HepG2 (cell line): Measurements from ENCODE around the gene PDGFRB. TPM values are rescaled to one million over a fixed set of nuclear protein-coding genes. Genes with fewer than 3 reads are reported as not detected.

Experiments used
- ATAC-seq: fragments of 200-7000 bp; cut with Tn5 transposase; 3 replicates; pipeline ENCODE4 v1.9.1; 2020; ENCODE audit warnings: mild to moderate bottlenecking, moderate library complexity
- BruUV-seq: library from RNA; stranded (reverse); fragments of 400-500 nt; replicated peaks from 2 replicates; lab custom pipeline; 2021; lab: Mats Ljungman, UMichigan
- CTCF ChIA-PET: fragments of 300-600 bp; formaldehyde crosslinking; extraction: SDS; loops from one replicate; lab custom pipeline; 2021; ENCODE audit warnings: low total read pairs, inconsistent platforms, low intra/inter-chr PET ratio; lab: Yijun Ruan, JAX
- POLR2A ChIA-PET: fragments of 350-600 bp; sonication (Branson Sonifier 250); formaldehyde crosslinking; loops from one replicate; lab custom pipeline; 2020; ENCODE audit warnings: antibody characterized with exemption, inconsistent platforms; lab: Yijun Ruan, JAX
- DNase-seq: peaks from one replicate; pipeline ENCODE4 v3.0.0-alpha.2; 2015; ENCODE audit warnings: low spot score
- FAIRE-seq: peaks from 3 replicates; lab custom pipeline; 2011; peaks lifted over from hg19 to GRCh38; lab: Jason Lieb, UNC
- H2AFZ ChIP-seq: one replicate; pipeline ENCODE4 v1.6.1; 2011; ENCODE audit warnings: low read length, inconsistent platforms
- H3K27ac ChIP-seq: fragments of 300-600 bp; 3 replicates; pipeline ENCODE4 v1.8.0; 2011; ENCODE audit warnings: mixed run types, mild to moderate bottlenecking, mixed read lengths, low read length, inconsistent platforms; ENCODE audit not compliant: insufficient read depth; ENCODE audit errors: extremely low read length
- H3K27me3 ChIP-seq, 2 experiments: fragments of 200-600 bp in 1 of 2; 2 replicates in 1 of 2; 3 replicates in 1 of 2; pipeline versions ENCODE4 v1.6.0 to v1.8.0; 2011; ENCODE audit warnings: low read length in 2 of 2, mild to moderate bottlenecking in 2 of 2, moderate library complexity in 2 of 2, inconsistent platforms in 1 of 2; ENCODE audit not compliant: insufficient read depth in 2 of 2, control insufficient read depth in 1 of 2
- H3K36me3 ChIP-seq, 2 experiments: fragments of 200-600 bp in 1 of 2; replicated peaks in 1 of 2; 2 replicates in 1 of 2; 3 replicates in 1 of 2; pipeline versions ENCODE4 v1.5.1 to v1.8.0; 2011; ENCODE audit warnings: low read length in 2 of 2, inconsistent platforms in 1 of 2; ENCODE audit not compliant: insufficient read depth in 2 of 2, control insufficient read depth in 1 of 2
- H3K4me1 ChIP-seq: 2 replicates; pipeline ENCODE4 v1.5.1; 2012; ENCODE audit warnings: low read length, inconsistent platforms; ENCODE audit not compliant: insufficient read depth
- H3K4me2 ChIP-seq: 2 replicates; pipeline ENCODE4 v1.6.0; 2011; ENCODE audit warnings: low read depth, low read length, inconsistent platforms
- H3K4me3 ChIP-seq, 3 experiments: fragments of 200-600 bp in 1 of 3; sonication (generic), shearing (Covaris generic) in 1 of 3; replicated peaks in 1 of 3; 2 replicates each; pipeline ENCODE4 v1.5.1; 2011 to 2016; ENCODE audit warnings: low read length in 3 of 3, inconsistent platforms in 2 of 3, low read depth in 2 of 3, mild to moderate bottlenecking in 2 of 3, control low read depth in 1 of 3, mixed read lengths in 1 of 3; ENCODE audit not compliant: insufficient read depth in 1 of 3
- H3K79me2 ChIP-seq: one replicate; pipeline ENCODE4 v1.6.1; 2011; ENCODE audit warnings: low read length, inconsistent platforms; ENCODE audit not compliant: insufficient read depth
- H3K9ac ChIP-seq: 2 replicates; pipeline ENCODE4 v1.6.0; 2011; ENCODE audit warnings: mild to moderate bottlenecking, low read depth, low read length, inconsistent platforms; ENCODE audit not compliant: insufficient read depth
- H3K9me3 ChIP-seq: 2 replicates; pipeline ENCODE4 v1.5.1; 2012; ENCODE audit warnings: mild to moderate bottlenecking, low read length
- H4K20me1 ChIP-seq: 2 replicates; pipeline ENCODE4 v1.6.0; 2011; ENCODE audit warnings: inconsistent platforms, mild to moderate bottlenecking, low read length, moderate library complexity; ENCODE audit not compliant: insufficient read depth
- ATAD3A ChIP-seq: sonication (generic); formaldehyde crosslinking; IDR thresholded peaks from 2 replicates; pipeline ENCODE4 v1.4.0; 2020; ENCODE audit warnings: missing genetic modification reagents
- BHLHE40 ChIP-seq: IDR thresholded peaks from 2 replicates; pipeline ENCODE4 v1.6.1; 2011; ENCODE audit warnings: low read length, improper control_type of control experiment
- ESRRA ChIP-seq: sonication (generic); formaldehyde crosslinking; IDR thresholded peaks from 2 replicates; pipeline ENCODE4 v1.5.1; 2020; ENCODE audit warnings: mild to moderate bottlenecking, low read depth, missing genetic modification reagents
- MIER3 ChIP-seq: IDR thresholded peaks from 2 replicates; pipeline ENCODE4 v1.6.1; 2016; ENCODE audit warnings: missing compliant biosample characterization, borderline replicate concordance
- PRDM4 ChIP-seq: sonication (generic); formaldehyde crosslinking; IDR thresholded peaks from 2 replicates; pipeline ENCODE4 v1.9.0; 2021; ENCODE audit warnings: missing genetic modification reagents, borderline replicate concordance
- SOX6 ChIP-seq, 2 experiments: fragments of 450-650 bp in 1 of 2; sonication (generic) in 1 of 2; formaldehyde crosslinking in 1 of 2; IDR thresholded peaks; 2 replicates each; pipeline versions ENCODE4 v1.4.0 to v1.6.1; 2017 to 2020; ENCODE audit warnings: antibody characterized with exemption in 1 of 2, mild to moderate bottlenecking in 1 of 2, missing genetic modification reagents in 1 of 2
- ZNF530 ChIP-seq: sonication (generic); formaldehyde crosslinking; IDR thresholded peaks from 2 replicates; pipeline ENCODE4 v1.5.0; 2020; ENCODE audit warnings: low read depth, mild to moderate bottlenecking, missing genetic modification reagents
- WGBS: methylation state at CpG from one replicate; pipeline ENCODE4 v1.1.6; 2017; ENCODE audit warnings: low lambda C conversion rate; 5-methylcytosine and 5-hydroxymethylcytosine counted together
- in situ Hi-C: cut with HindIII; loops from 2 replicates; pipeline ENCODE4 v1.10.0; 2017; ENCODE audit warnings: low pct_unique_long_range_greater_than_20kb; ENCODE audit not compliant: extremely low pct_ligation_motif_present
- intact Hi-C: fragments of 100-400 bp; cut with micrococcal nuclease; formaldehyde crosslinking; loops from one replicate; pipeline ENCODE4 v1.10.0; 2022; ENCODE audit not compliant: unreplicated experiment
- polyA plus RNA-seq, 8 experiments: library from polyadenylated mRNA; depleted of rRNA in 3 of 8; stranded (reverse) in 7 of 8; unstranded in 1 of 8; fragments of >200 nt; fragmentation: Illumina TruSeq in 4 of 8; extraction: Trizol in 4 of 8; gene quantifications; 2 replicates each; pipeline versions ENCODE4 v1.2.1 to v1.2.3, GENCODE V29; 2011 to 2016; ENCODE audit warnings: low read depth in 4 of 8, missing spikeins in 1 of 8, mixed read lengths in 1 of 8; ENCODE audit not compliant: insufficient read depth in 1 of 8
- total RNA-seq, 5 experiments: library from RNA; depleted of rRNA; stranded (reverse); fragments of >200 nt; fragmentation: Illumina TruSeq; extraction: Trizol; gene quantifications; 2 replicates each; pipeline ENCODE4 v1.2.3, GENCODE V29; 2016; ENCODE audit warnings: low read depth in 1 of 5

The PDGFRB gene
- total and polyA plus RNA-seq, 2 of the 13 experiments (the other 11 are each of a cell fraction or from before 2014, with no cell fraction given): 4.0 to 21.0 TPM

DNA sequence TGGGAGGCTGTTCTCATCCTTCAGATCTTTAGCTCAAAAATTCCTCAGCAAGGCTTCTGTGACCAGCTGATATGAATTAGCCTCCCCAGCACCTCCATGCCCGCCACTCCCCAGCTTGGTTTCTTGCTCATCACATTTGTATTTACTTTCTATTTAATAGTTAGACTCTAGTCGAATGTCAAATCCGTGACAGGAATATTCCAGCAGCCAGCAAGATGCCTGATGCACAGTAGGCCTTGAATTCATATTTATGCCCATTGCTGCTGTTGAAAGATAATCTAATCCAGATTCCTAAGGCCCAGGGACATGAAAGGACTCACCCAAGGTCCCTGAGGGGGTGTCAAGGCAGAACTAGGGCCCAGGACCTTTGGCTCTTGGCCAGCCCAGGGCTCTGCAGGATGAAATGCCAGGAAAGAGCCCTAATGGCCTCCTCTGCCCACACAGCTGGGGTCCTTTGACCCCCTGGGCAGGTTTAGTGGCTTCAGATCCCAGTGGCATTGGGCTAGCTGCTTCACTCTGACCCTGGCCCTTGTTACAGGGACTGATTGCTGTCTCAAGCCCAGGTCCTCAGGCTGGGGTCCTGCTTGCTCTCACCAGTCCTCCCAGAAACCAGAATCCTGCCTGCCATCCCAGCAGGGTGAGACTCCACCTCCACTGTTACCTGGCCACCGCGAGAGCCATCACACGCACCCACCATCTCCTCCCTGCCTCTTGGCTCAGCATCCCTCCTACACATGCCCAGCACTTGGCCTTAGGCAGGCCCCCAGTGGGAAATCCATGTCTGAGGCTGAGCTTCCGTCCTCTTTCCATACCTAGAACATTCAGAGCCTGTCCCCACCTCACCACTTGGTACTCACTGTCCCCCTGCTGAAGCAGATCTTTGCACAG lies 76.6 kb downstream of the PDGFRB start:
- H3K79me2 ChIP-seq: no peaks in the 10 kb centered on the region
- intact Hi-C loops (no loop called here), in situ Hi-C loops (no loop called here)
- H3K9ac ChIP-seq: no peak overlapping the region
- WGBS: 43% methylated on average over 7 of the region's 7 CpGs
- FAIRE-seq (no peak), ATAC-seq (no peak), DNase-seq (no peak)
- H2AFZ ChIP-seq: no peak overlapping the region
- POLR2A ChIA-PET: no interaction called here
- no peaks in the 10 kb centered on the region for H4K20me1 ChIP-seq
- H3K4me2 ChIP-seq: no peak overlapping the region
- no peak overlapping the region for H3K4me3 ChIP-seq
- TF ChIP-seq ESRRA (CRISPR knock-in tag): no peak
- TF ChIP-seq ATAD3A (CRISPR knock-in tag): no peak
- TF ChIP-seq MIER3 (CRISPR knock-in tag): no peak
- no peak for TF ChIP-seq SOX6 (IDR thresholded peaks at IDR 0.05)
- no peak for TF ChIP-seq SOX6 (CRISPR knock-in tag; IDR thresholded peaks at IDR 0.05)
- TF ChIP-seq ZNF530 (CRISPR knock-in tag): no peak
- TF ChIP-seq BHLHE40: no peak
- TF ChIP-seq PRDM4 (CRISPR knock-in tag): no peak
- no TSS peak for BruUV-seq
- no peak overlapping the region for H3K27ac ChIP-seq
- no peaks in the 10 kb centered on the region for H3K9me3 ChIP-seq
- H3K4me1 ChIP-seq: peaks cover 17% of the 10 kb centered on the region
- no peaks in the 10 kb centered on the region for H3K36me3 ChIP-seq
- CTCF ChIA-PET: no interaction called here
- H3K27me3 ChIP-seq: peaks cover 3 to 54% of the 10 kb centered on the region in 2 experiments; a peak in 4 of 5 replicates
